Trophoblast cell (in vitro differentiated cells and primary cell): ENCODE data around the gene RASEF.

Experiments
- DNase-seq, 2 donors: peaks; one replicate each; pipeline ENCODE4 v3.0.0-alpha.2; 2016
- H2AFZ ChIP-seq: 2 replicates; pipeline ENCODE4 v1.6.1; 2013; ENCODE audit warnings: low read length, moderate library complexity, mild to moderate bottlenecking; ENCODE audit not compliant: insufficient read depth, poor library complexity
- H2AK5ac ChIP-seq: 2 replicates; pipeline ENCODE4 v1.6.1; 2013; ENCODE audit warnings: mild to moderate bottlenecking, low read length
- H2BK120ac ChIP-seq: 2 replicates; pipeline ENCODE4 v1.6.1; 2013; ENCODE audit warnings: low read length, mild to moderate bottlenecking, moderate library complexity; ENCODE audit not compliant: insufficient read depth, poor library complexity
- H2BK12ac ChIP-seq: 2 replicates; pipeline ENCODE4 v1.6.1; 2013; ENCODE audit warnings: mild to moderate bottlenecking, low read length, moderate library complexity
- H2BK5ac ChIP-seq: 2 replicates; pipeline ENCODE4 v1.6.1; 2013; ENCODE audit warnings: low read length, low read depth, moderate library complexity, mild to moderate bottlenecking; ENCODE audit not compliant: poor library complexity
- H3K14ac ChIP-seq: 2 replicates; pipeline ENCODE4 v1.6.1; 2013; ENCODE audit warnings: mild to moderate bottlenecking, low read length
- H3K18ac ChIP-seq: 2 replicates; pipeline ENCODE4 v1.6.1; 2013; ENCODE audit warnings: mild to moderate bottlenecking, low read length
- H3K23ac ChIP-seq: 2 replicates; pipeline ENCODE4 v1.6.1; 2013; ENCODE audit warnings: low read length
- H3K27ac ChIP-seq: 2 replicates; pipeline ENCODE4 v1.5.1; 2013; ENCODE audit warnings: low read depth, mild to moderate bottlenecking, inconsistent platforms, low read length, moderate library complexity
- H3K27me3 ChIP-seq: 2 replicates; pipeline ENCODE4 v1.6.1; 2013; ENCODE audit warnings: inconsistent platforms, mild to moderate bottlenecking, low read length, moderate library complexity; ENCODE audit not compliant: insufficient read depth
- H3K36me3 ChIP-seq, 2 experiments: 1 replicate in 1 of 2; 2 replicates in 1 of 2; pipeline ENCODE4 v1.6.1; 2013; ENCODE audit warnings: low read length in 2 of 2, mild to moderate bottlenecking in 2 of 2, moderate library complexity in 1 of 2; ENCODE audit not compliant: insufficient read depth in 2 of 2, control insufficient read depth in 1 of 2
- H3K4ac ChIP-seq: 2 replicates; pipeline ENCODE4 v1.6.1; 2013; ENCODE audit warnings: low read depth, mild to moderate bottlenecking, low read length, moderate library complexity
- H3K4me1 ChIP-seq, 2 experiments: 1 replicate in 1 of 2; 2 replicates in 1 of 2; pipeline ENCODE4 v1.6.1; 2013; ENCODE audit warnings: low read length in 2 of 2, mild to moderate bottlenecking in 2 of 2, moderate library complexity in 1 of 2; ENCODE audit not compliant: insufficient read depth in 2 of 2, control insufficient read depth in 1 of 2
- H3K4me2 ChIP-seq: 2 replicates; pipeline ENCODE4 v1.6.1; 2013; ENCODE audit warnings: inconsistent platforms, mild to moderate bottlenecking, low read length, moderate library complexity
- H3K4me3 ChIP-seq: 2 replicates; pipeline ENCODE4 v1.5.1; 2013; ENCODE audit warnings: mild to moderate bottlenecking, low read depth, low read length, inconsistent platforms
- H3K79me1 ChIP-seq: one replicate; pipeline ENCODE4 v1.6.1; 2013; ENCODE audit warnings: low read length
- H3K79me2 ChIP-seq: 2 replicates; pipeline ENCODE4 v1.6.1; 2013; ENCODE audit warnings: low read length, mild to moderate bottlenecking; ENCODE audit not compliant: control insufficient read depth, insufficient read depth, poor library complexity
- H3K9ac ChIP-seq: 2 replicates; pipeline ENCODE4 v1.6.1; 2013; ENCODE audit warnings: mild to moderate bottlenecking, low read length
- H3K9me3 ChIP-seq: 2 replicates; pipeline ENCODE4 v1.6.1; 2013; ENCODE audit warnings: low read depth, mild to moderate bottlenecking, control low read depth, inconsistent platforms, low read length; ENCODE audit not compliant: insufficient read depth
- H4K12ac ChIP-seq: 2 replicates; pipeline ENCODE4 v1.6.1; 2013; ENCODE audit warnings: low read depth, mild to moderate bottlenecking, low read length, moderate library complexity
- H4K8ac ChIP-seq: 2 replicates; pipeline ENCODE4 v1.6.1; 2013; ENCODE audit warnings: low read depth, mild to moderate bottlenecking, low read length, moderate library complexity
- H4K91ac ChIP-seq: one replicate; pipeline ENCODE4 v1.6.1; 2013; ENCODE audit warnings: low read depth, mild to moderate bottlenecking, low read length, moderate library complexity
- WGBS: extraction: QIAGEN DNeasy Blood & Tissue Kit; methylation state at CpG from one replicate; pipeline ENCODE4 v1.1.7; 2013; ENCODE audit warnings: missing lambda C conversion rate; ENCODE audit not compliant: insufficient read length, insufficient coverage; ENCODE audit errors: extremely low coverage; 5-methylcytosine and 5-hydroxymethylcytosine counted together

RASEF gene

GRCh38 chr9:82957529-82958379 lies 105.2 kb downstream of the RASEF start:
- H3K18ac ChIP-seq, result no peak overlapping the region
- H3K9me3 ChIP-seq, result no peaks in the 10 kb centered on the region
- H2BK5ac ChIP-seq, result no peak overlapping the region
- H3K14ac ChIP-seq, result no peak overlapping the region
- WGBS, result no CpG with 5 or more reads among the region's 7 CpGs
- H2AK5ac ChIP-seq, result no peak overlapping the region
- no peak overlapping the region for H4K91ac ChIP-seq
- DNase-seq, result no peak
- H3K4me2 ChIP-seq, result no peak overlapping the region
- H2AFZ ChIP-seq, result no peak overlapping the region
- no peaks in the 10 kb centered on the region for H3K79me2 ChIP-seq
- no peaks in the 10 kb centered on the region for H3K36me3 ChIP-seq
- H3K4me3 ChIP-seq, result no peak overlapping the region
- no peak overlapping the region for H3K23ac ChIP-seq
- no peaks in the 10 kb centered on the region for H3K79me1 ChIP-seq
- H3K27ac ChIP-seq, result no peak overlapping the region
- no peak overlapping the region for H4K12ac ChIP-seq
- no peak overlapping the region for H3K9ac ChIP-seq
- H3K27me3 ChIP-seq, result no peaks in the 10 kb centered on the region
- H4K8ac ChIP-seq, result no peak overlapping the region
- no peak overlapping the region for H2BK12ac ChIP-seq
- no peak overlapping the region for H2BK120ac ChIP-seq
- peaks cover 0 to 2% of the 10 kb centered on the region in 2 experiments for H3K4me1 ChIP-seq
- H3K4ac ChIP-seq, result no peak overlapping the region

DNA sequence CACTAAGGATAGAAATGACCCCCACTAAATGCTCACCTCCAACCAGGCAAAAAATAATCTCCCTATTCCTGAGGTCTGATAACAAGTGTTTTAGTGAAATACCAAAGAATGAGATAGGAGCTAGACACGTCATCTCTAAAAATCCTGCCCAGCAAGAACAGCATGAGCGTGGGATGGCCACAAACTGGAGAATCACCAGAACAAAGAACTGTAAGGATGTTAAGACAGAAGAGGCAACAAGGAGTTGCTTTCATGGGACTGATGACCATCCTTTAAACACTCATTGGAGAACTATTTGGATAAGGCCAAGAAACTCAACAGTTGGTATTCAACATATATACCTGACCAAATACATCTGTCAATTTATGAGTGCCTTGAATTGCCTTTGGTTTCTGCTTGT lies 113.7 kb downstream of the RASEF start:
- Histone ChIP-seq H3K23ac (no peak overlapping the region), H4K8ac (no peak overlapping the region), H3K9ac (no peak overlapping the region), H3K27ac (no peak overlapping the region), H2BK12ac (no peak overlapping the region), H2AFZ (no peak overlapping the region), H2BK120ac (no peak overlapping the region), H4K91ac (no peak overlapping the region), H2BK5ac (no peak overlapping the region), H3K4me3 (no peak overlapping the region), H3K79me2 (no peaks in the 10 kb centered on the region), H3K14ac (no peak overlapping the region), H3K18ac (no peak overlapping the region), H3K4me2 (no peak overlapping the region), H3K36me3 (no peaks in the 10 kb centered on the region), H3K9me3 (no peaks in the 10 kb centered on the region), H2AK5ac (no peak overlapping the region), H3K4me1 (no peaks in the 10 kb centered on the region), H3K79me1 (no peaks in the 10 kb centered on the region), H3K27me3 (no peaks in the 10 kb centered on the region), H3K4ac (no peak overlapping the region), H4K12ac (no peak overlapping the region)
- no CpG with 5 or more reads among the region's 2 CpGs for WGBS
- DNase-seq, result peak; percentile 61 to 82

GRCh38 chr9:82940376-82940775 lies 122.6 kb downstream of the RASEF start:
- Histone ChIP-seq H3K36me3 (no peaks in the 10 kb centered on the region), H3K4ac (no peak overlapping the region), H4K8ac (no peak overlapping the region), H2AK5ac (no peak overlapping the region), H3K4me1 (no peaks in the 10 kb centered on the region), H3K9me3 (no peaks in the 10 kb centered on the region), H3K27me3 (no peaks in the 10 kb centered on the region), H4K91ac (no peak overlapping the region), H3K14ac (no peak overlapping the region), H3K18ac (no peak overlapping the region), H3K9ac (no peak overlapping the region), H3K4me2 (no peak overlapping the region), H3K27ac (no peak overlapping the region), H2AFZ (no peak overlapping the region), H2BK5ac (no peak overlapping the region), H2BK120ac (no peak overlapping the region), H4K12ac (no peak overlapping the region), H3K4me3 (no peak overlapping the region), H3K79me1 (peaks cover 4% of the 10 kb centered on the region), H2BK12ac (no peak overlapping the region), H3K79me2 (no peaks in the 10 kb centered on the region), H3K23ac (no peak overlapping the region)
- no CpG with 5 or more reads among the region's 7 CpGs for WGBS
- no peak for DNase-seq

GRCh38 chr9:82939451-82939850 lies 123.5 kb downstream of the RASEF start:
- no peaks in the 10 kb centered on the region for H3K9me3 ChIP-seq
- H4K91ac ChIP-seq, result no peak overlapping the region
- H3K79me2 ChIP-seq, result no peaks in the 10 kb centered on the region
- no CpG with 5 or more reads among the region's 2 CpGs for WGBS
- H2AFZ ChIP-seq, result no peak overlapping the region
- H4K8ac ChIP-seq, result no peak overlapping the region
- H3K4me1 ChIP-seq, result peaks cover 0 to 4% of the 10 kb centered on the region in 2 experiments
- H2BK12ac ChIP-seq, result no peak overlapping the region
- no peak overlapping the region for H3K4ac ChIP-seq
- H2AK5ac ChIP-seq, result no peak overlapping the region
- H3K27me3 ChIP-seq, result no peaks in the 10 kb centered on the region
- no peak for DNase-seq
- no peak overlapping the region for H3K14ac ChIP-seq
- no peaks in the 10 kb centered on the region for H3K36me3 ChIP-seq
- H3K18ac ChIP-seq, result no peak overlapping the region
- no peak overlapping the region for H2BK5ac ChIP-seq
- H3K4me3 ChIP-seq, result no peak overlapping the region
- H3K79me1 ChIP-seq, result peaks cover 7% of the 10 kb centered on the region
- no peak overlapping the region for H4K12ac ChIP-seq
- H3K4me2 ChIP-seq, result no peak overlapping the region
- no peak overlapping the region for H3K9ac ChIP-seq
- no peak overlapping the region for H3K23ac ChIP-seq
- H3K27ac ChIP-seq, result no peak overlapping the region
- H2BK120ac ChIP-seq, result no peak overlapping the region
